ENCODE results near the gene SPAG8.

GRCh38 chr9:35763181-35763580 is 48.9 kb downstream of the SPAG8 start:
- TF ChIP-seq, protein P1, sequence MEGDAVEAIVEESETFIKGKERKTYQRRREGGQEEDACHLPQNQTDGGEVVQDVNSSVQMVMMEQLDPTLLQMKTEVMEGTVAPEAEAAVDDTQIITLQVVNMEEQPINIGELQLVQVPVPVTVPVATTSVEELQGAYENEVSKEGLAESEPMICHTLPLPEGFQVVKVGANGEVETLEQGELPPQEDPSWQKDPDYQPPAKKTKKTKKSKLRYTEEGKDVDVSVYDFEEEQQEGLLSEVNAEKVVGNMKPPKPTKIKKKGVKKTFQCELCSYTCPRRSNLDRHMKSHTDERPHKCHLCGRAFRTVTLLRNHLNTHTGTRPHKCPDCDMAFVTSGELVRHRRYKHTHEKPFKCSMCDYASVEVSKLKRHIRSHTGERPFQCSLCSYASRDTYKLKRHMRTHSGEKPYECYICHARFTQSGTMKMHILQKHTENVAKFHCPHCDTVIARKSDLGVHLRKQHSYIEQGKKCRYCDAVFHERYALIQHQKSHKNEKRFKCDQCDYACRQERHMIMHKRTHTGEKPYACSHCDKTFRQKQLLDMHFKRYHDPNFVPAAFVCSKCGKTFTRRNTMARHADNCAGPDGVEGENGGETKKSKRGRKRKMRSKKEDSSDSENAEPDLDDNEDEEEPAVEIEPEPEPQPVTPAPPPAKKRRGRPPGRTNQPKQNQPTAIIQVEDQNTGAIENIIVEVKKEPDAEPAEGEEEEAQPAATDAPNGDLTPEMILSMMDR (IDR thresholded peaks at IDR 0.05) = no peak
- no peak for TF ChIP-seq POLR2AphosphoS5 (IDR thresholded peaks at IDR 0.05)

Data from breast epithelium (tissue), 3 donors.